K562 (cell line): Measurements from ENCODE around the gene RNF217. TPM values are rescaled to one million over a fixed set of nuclear protein-coding genes. Genes with fewer than 3 reads are reported as not detected.

Source experiments
- ATAC-seq: fragments of 200-7000 bp; cut with Tn5 transposase; 3 replicates; pipeline ENCODE4 v1.9.1; 2020; ENCODE audit warnings: moderate library complexity
- BruUV-seq: library from RNA; stranded (reverse); fragments of 400-500 nt; replicated peaks from 2 replicates; lab custom pipeline; 2021; lab: Mats Ljungman, UMichigan
- CTCF ChIA-PET: fragments of 300-600 bp; formaldehyde crosslinking; extraction: SDS; loops from one replicate; lab custom pipeline; 2021; ENCODE audit warnings: low intra/inter-chr PET ratio; lab: Yijun Ruan, JAX
- POLR2A ChIA-PET: fragments of 300-600, 350-650 bp; sonication (Branson Sonifier 250); formaldehyde crosslinking; extraction: SDS; loops from one replicate; lab custom pipeline; 2021; ENCODE audit warnings: antibody characterized with exemption, inconsistent platforms; lab: Yijun Ruan, JAX
- DNase-seq, 4 experiments: peaks; one replicate each; pipeline versions ENCODE4 v3.0.0 to v3.0.0-alpha.2; 2011 to 2018; ENCODE audit warnings: low spot score in 3 of 4, mixed read lengths in 3 of 4; ENCODE audit errors: extremely low read depth in 1 of 4
- FAIRE-seq: peaks from 2 replicates; lab custom pipeline; 2011; peaks lifted over from hg19 to GRCh38; lab: Jason Lieb, UNC
- H2AFZ ChIP-seq: 2 replicates; pipeline ENCODE4 v1.6.0; 2011; ENCODE audit warnings: low read depth, low read length, control low read depth, inconsistent platforms
- H3K27ac ChIP-seq: fragments of 200-600 bp; 3 replicates; pipeline ENCODE4 v1.8.0; 2011; ENCODE audit warnings: low read depth, mild to moderate bottlenecking, control low read depth, inconsistent platforms, low read length, moderate library complexity, mixed read lengths; ENCODE audit errors: extremely low read depth
- H3K27me3 ChIP-seq, 2 experiments: fragments of 300-600 bp in 1 of 2; 2 replicates in 1 of 2; 3 replicates in 1 of 2; pipeline versions ENCODE4 v1.6.0 to v1.8.0; 2011; ENCODE audit warnings: inconsistent platforms in 2 of 2, low read length in 2 of 2, mild to moderate bottlenecking in 1 of 2, mixed read lengths in 1 of 2, moderate library complexity in 1 of 2; ENCODE audit not compliant: control insufficient read depth in 2 of 2, insufficient read depth in 2 of 2
- H3K36me3 ChIP-seq: fragments of 300-600 bp; 3 replicates; pipeline ENCODE4 v1.8.0; 2011; ENCODE audit warnings: mild to moderate bottlenecking, low read length, inconsistent platforms; ENCODE audit not compliant: control insufficient read depth, insufficient read depth
- H3K4me1 ChIP-seq, 2 experiments: fragments of 200-600 bp in 1 of 2; replicated peaks in 1 of 2; 2 replicates in 1 of 2; 3 replicates in 1 of 2; pipeline versions ENCODE4 v1.5.1 to v1.8.0; 2011; ENCODE audit warnings: inconsistent platforms in 2 of 2, low read length in 2 of 2, mild to moderate bottlenecking in 1 of 2, mixed read lengths in 1 of 2, moderate library complexity in 1 of 2; ENCODE audit not compliant: control insufficient read depth in 2 of 2, insufficient read depth in 2 of 2
- H3K4me2 ChIP-seq: 2 replicates; pipeline ENCODE4 v1.6.1; 2011; ENCODE audit warnings: low read length, control low read depth, inconsistent platforms, mixed read lengths; ENCODE audit not compliant: insufficient read depth
- H3K4me3 ChIP-seq: fragments of 200-600 bp; sonication (generic), shearing (Covaris generic); 2 replicates; pipeline ENCODE4 v1.5.1; 2016; ENCODE audit warnings: control low read depth, inconsistent platforms
- H3K79me2 ChIP-seq: fragments of 200-600 bp; 3 replicates; pipeline ENCODE4 v1.8.0; 2011; ENCODE audit warnings: low read length, inconsistent platforms; ENCODE audit not compliant: control insufficient read depth, insufficient read depth
- H3K9ac ChIP-seq, 2 experiments: 2 replicates each; pipeline versions ENCODE4 v1.6.0 to v1.6.1; 2011; ENCODE audit warnings: low read depth in 2 of 2, low read length in 2 of 2, control low read depth in 1 of 2, inconsistent platforms in 1 of 2, mild to moderate bottlenecking in 1 of 2, mixed read lengths in 1 of 2; ENCODE audit not compliant: insufficient read depth in 1 of 2
- H3K9me1 ChIP-seq: one replicate; pipeline ENCODE4 v1.6.0; 2011; ENCODE audit warnings: inconsistent platforms, mild to moderate bottlenecking, low read length, moderate library complexity; ENCODE audit not compliant: control insufficient read depth, insufficient read depth
- H3K9me3 ChIP-seq: replicated peaks from 2 replicates; pipeline ENCODE4 v1.5.1; 2011; ENCODE audit warnings: low read depth, low read length, inconsistent platforms; ENCODE audit not compliant: control insufficient read depth, insufficient read depth
- H4K20me1 ChIP-seq: replicated peaks from 2 replicates; pipeline ENCODE4 v1.6.1; 2011; ENCODE audit warnings: low read length, inconsistent platforms, mixed read lengths; ENCODE audit not compliant: control insufficient read depth, insufficient read depth
- DNMT1 ChIP-seq: fragments of 450-650 bp; IDR thresholded peaks from 2 replicates; pipeline ENCODE4 v1.6.1; 2016; ENCODE audit warnings: antibody characterized with exemption, mild to moderate bottlenecking
- HMGXB4 ChIP-seq: sonication (generic); formaldehyde crosslinking; IDR thresholded peaks from 2 replicates; pipeline ENCODE4 v1.8.1; 2023; ENCODE audit warnings: mild to moderate bottlenecking, missing genetic modification reagents
- PHB2 ChIP-seq: fragments of 450-650 bp; IDR thresholded peaks from 2 replicates; pipeline ENCODE4 v1.6.1; 2017; ENCODE audit warnings: low read depth
- PKNOX1 ChIP-seq: fragments of 450-650 bp; IDR thresholded peaks from 2 replicates; pipeline ENCODE4 v1.6.1; 2016
- WGBS: fragments of 100-300 bp; shearing (Covaris generic); methylation state at CpG from one replicate; pipeline ENCODE4 v1.1.6; 2016; ENCODE audit warnings: low coverage, mixed read lengths; ENCODE audit not compliant: insufficient coverage; ENCODE audit errors: missing lambda C conversion rate; 5-methylcytosine and 5-hydroxymethylcytosine counted together
- in situ Hi-C: fragments of 300-500 bp; cut with MboI; formaldehyde crosslinking; loops from 4 replicates; pipeline ENCODE4 v1.15.0; 2018; ENCODE audit warnings: inconsistent platforms, mixed read lengths
- intact Hi-C: fragments of 100-400 bp; cut with micrococcal nuclease; formaldehyde crosslinking; loops from 2 replicates; pipeline ENCODE4 v1.14.2; 2022
- polyA plus RNA-seq, 8 experiments: library from polyadenylated mRNA; depleted of rRNA in 4 of 8; stranded (reverse) in 5 of 8; unstranded in 3 of 8; fragments of >200 nt; fragmentation: Nextera tagmentation in 2 of 8; fragmentation: Illumina TruSeq in 1 of 8; extraction: Ambion mirVana in 2 of 8; extraction: Trizol in 1 of 8; gene quantifications; 2 replicates each; pipeline versions ENCODE4 v1.2.1 to v1.2.3, GENCODE V29; 2011 to 2014; ENCODE audit warnings: inconsistent platforms in 1 of 8, missing spikeins in 1 of 8
- total RNA-seq, 7 experiments: library from RNA; depleted of rRNA in 6 of 7; stranded (reverse); fragments of >200 nt in 6 of 7; fragmentation: Illumina TruSeq in 2 of 7; extraction: Trizol in 2 of 7; gene quantifications; 2 replicates each; pipeline versions ENCODE4 v1.2.1 to v1.2.3, GENCODE V29; 2011 to 2021; ENCODE audit warnings: low replicate concordance in 1 of 7

The RNF217 gene
- total and polyA plus RNA-seq, 9 of the 15 experiments (the other 6 are each of a cell fraction or from before 2014, with no cell fraction given), result 2.9 to 25.6 (median 12.0) TPM

GRCh38 chr6:124996411-124996810 is 34.2 kb downstream of the RNF217 start (continued):
- no peak for TF ChIP-seq DNMT1
- no peak for TF ChIP-seq HMGXB4

- Histone ChIP-seq H3K27me3 (no peaks in the 10 kb centered on the region), H3K9me3 (no peaks in the 10 kb centered on the region), H3K4me2 (no peak overlapping the region), H3K36me3 (peaks cover 13% of the 10 kb centered on the region), H3K4me3 (no peak overlapping the region), H3K27ac (no peak overlapping the region), H4K20me1 (peaks cover 8% of the 10 kb centered on the region; the same call in 1 of the 2 replicates), H3K9me1 (no peaks in the 10 kb centered on the region), H2AFZ (no peak overlapping the region), H3K79me2 (peaks cover 71% of the 10 kb centered on the region), H3K4me1 (peaks cover 3 to 16% of the 10 kb centered on the region in 2 experiments; a peak in 4 of 5 replicates), H3K9ac (no peak overlapping the region)
- CTCF ChIA-PET, result no interaction called here
- BruUV-seq, result no TSS peak
- POLR2A ChIA-PET, result no interaction called here
- 71% methylated on average over 8 of the region's 8 CpGs for WGBS
- FAIRE-seq, result no peak
- intact Hi-C loops, result no loop called here
- no peak for DNase-seq
- ATAC-seq, result no peak
- TF ChIP-seq PKNOX1 (peak; percentile 43; the same call in 1 of the 2 replicates), PHB2 (no peak)
- in situ Hi-C loops, result no loop called here
Measured at GRCh38 chr6:124997196-124997875, 35.1 kb downstream of the RNF217 start.
